ENCODE data around the gene SERPINE2. TPM values are rescaled to one million over a fixed set of nuclear protein-coding genes. Genes with fewer than 3 reads are reported as not detected.

The SERPINE2 gene
- total RNA-seq, 1 experiment from 2014 or later = 93.3 TPM

DNA sequence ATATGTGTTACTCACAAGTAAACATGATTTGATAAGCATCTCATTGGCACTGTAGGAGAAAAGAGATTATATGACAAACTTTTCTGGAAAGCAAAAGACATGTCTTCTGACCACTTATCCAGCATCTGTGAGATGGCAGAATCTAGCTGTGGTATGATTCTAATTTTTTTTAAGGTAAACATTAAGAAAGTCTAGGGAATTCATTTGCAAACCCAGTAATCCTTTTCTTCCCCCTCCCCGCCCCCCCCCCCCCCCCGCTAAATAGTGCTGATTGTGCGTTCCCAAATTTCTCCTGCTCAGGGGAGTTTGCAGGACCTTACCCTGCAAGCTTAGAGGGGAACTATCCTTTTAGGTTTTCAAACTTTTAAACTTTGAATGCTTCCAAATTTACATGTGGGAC is 69.8 kb downstream of the SERPINE2 start:
- no peak overlapping the region for H3K4me2 ChIP-seq (ENCODE audit: low read length)
- H3K27ac ChIP-seq (ENCODE audit: low read depth, low read length) = no peak overlapping the region
- ChIA-PET POLR2A (interaction anchor here (0.6 to 1.8 kb wide), 4 partner anchors 8 to 390 kb away, joined by 3 to 7 read pairs (median 4); no protein-coding TSS in a partner anchor), CTCF (interaction anchor here (1.3 to 6.2 kb wide), 12 partner anchors 8 to 682 kb away, joined by 3 to 170 read pairs (median 8); no protein-coding TSS in a partner anchor), RAD21 (ENCODE audit: low non-redundant PET in 1 of 2, low total read pairs in 2 of 2, uncharacterized antibody in 2 of 2, unreplicated experiment in 2 of 2) (interaction anchor here (1.4 to 2.7 kb wide), 5 partner anchors 25 to 390 kb away, joined by 3 to 31 read pairs (median 6); no protein-coding TSS in a partner anchor)
- no peak overlapping the region for H3K9ac ChIP-seq (ENCODE audit: low read length)
- H3K27me3 ChIP-seq (ENCODE audit: insufficient read depth, low read length) = no peaks in the 10 kb centered on the region
- H3K36me3 ChIP-seq (ENCODE audit: control insufficient read depth in 1 of 2, insufficient read depth in 2 of 2, low read length in 2 of 2) = peaks cover 7 to 13% of the 10 kb centered on the region in 2 experiments; a peak in 3 of 4 replicates
- no peaks in the 10 kb centered on the region for H3K4me1 ChIP-seq (ENCODE audit: control insufficient read depth in 1 of 2, insufficient read depth in 2 of 2, low read length in 2 of 2)
- peaks cover 13% of the 10 kb centered on the region for H3K79me2 ChIP-seq (ENCODE audit: insufficient read depth, low read length)
- H3K9me2 ChIP-seq (ENCODE audit: insufficient read depth) = no peaks in the 10 kb centered on the region
- H3K9me3 ChIP-seq (ENCODE audit: control insufficient read depth in 1 of 2, insufficient read depth in 1 of 2, low read depth in 1 of 2, low read length in 2 of 2) = no peaks in the 10 kb centered on the region
- no peak overlapping the region for H2AFZ ChIP-seq (ENCODE audit: low read depth, low read length, poor library complexity, severe bottlenecking)
- ATAC-seq (no peak), DNase-seq (ENCODE audit: low read depth, low spot score) (no peak)
- TF ChIP-seq EZH2phosphoT487 (IDR thresholded peaks at IDR 0.05; ENCODE audit: borderline replicate concordance) (no peak), EZH2 (IDR thresholded peaks at IDR 0.05) (no peak), TCF7L2 (IDR thresholded peaks at IDR 0.05; ENCODE audit: borderline replicate concordance, extremely low read depth, insufficient read depth, insufficient read length) (no peak), YY1 (IDR thresholded peaks at IDR 0.05; ENCODE audit: extremely low read depth, insufficient replicate concordance, low read depth, low read length) (no peak), SRF (IDR thresholded peaks at IDR 0.05; ENCODE audit: low read depth) (no peak), SP1 (IDR thresholded peaks at IDR 0.05; ENCODE audit: low read depth) (no peak), ZBTB33 (IDR thresholded peaks at IDR 0.05; ENCODE audit: extremely low read depth, insufficient replicate concordance, low read length) (no peak), CEBPB (IDR thresholded peaks at IDR 0.05; ENCODE audit: low read depth) (no peak), REST (IDR thresholded peaks at IDR 0.05; ENCODE audit: low read depth) (no peak), ZNF274 (IDR thresholded peaks at IDR 0.05; ENCODE audit: low read depth, low read length) (no peak), POLR2AphosphoS5 (IDR thresholded peaks at IDR 0.05; ENCODE audit: low read depth, low read length) (no peak), ZFX (IDR thresholded peaks at IDR 0.05) (no peak), SIN3A (IDR thresholded peaks at IDR 0.05; ENCODE audit: low read depth) (no peak), ATF3 (IDR thresholded peaks at IDR 0.05) (no peak)
- TF ChIP-seq, protein P1, sequence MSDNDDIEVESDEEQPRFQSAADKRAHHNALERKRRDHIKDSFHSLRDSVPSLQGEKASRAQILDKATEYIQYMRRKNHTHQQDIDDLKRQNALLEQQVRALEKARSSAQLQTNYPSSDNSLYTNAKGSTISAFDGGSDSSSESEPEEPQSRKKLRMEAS (IDR thresholded peaks at IDR 0.05) = no peak
- BruUV-seq (replicated peaks) = no TSS peak
- no peak overlapping the region for H3K4me3 ChIP-seq (replicated peaks in 1 of 2; ENCODE audit: low read depth in 1 of 2, low read length in 2 of 2)
- intact Hi-C loops (cut with micrococcal nuclease) = loop anchor here (10.0 kb wide), 1 partner anchor 995 kb away; no protein-coding TSS in a partner anchor
- H4K20me1 ChIP-seq (ENCODE audit: insufficient read depth) = peaks cover 6% of the 10 kb centered on the region; the same call in 1 of the 2 replicates

Data from HCT116 (cell line).